Measurements from ENCODE around the gene ANKRD2.

DNA sequence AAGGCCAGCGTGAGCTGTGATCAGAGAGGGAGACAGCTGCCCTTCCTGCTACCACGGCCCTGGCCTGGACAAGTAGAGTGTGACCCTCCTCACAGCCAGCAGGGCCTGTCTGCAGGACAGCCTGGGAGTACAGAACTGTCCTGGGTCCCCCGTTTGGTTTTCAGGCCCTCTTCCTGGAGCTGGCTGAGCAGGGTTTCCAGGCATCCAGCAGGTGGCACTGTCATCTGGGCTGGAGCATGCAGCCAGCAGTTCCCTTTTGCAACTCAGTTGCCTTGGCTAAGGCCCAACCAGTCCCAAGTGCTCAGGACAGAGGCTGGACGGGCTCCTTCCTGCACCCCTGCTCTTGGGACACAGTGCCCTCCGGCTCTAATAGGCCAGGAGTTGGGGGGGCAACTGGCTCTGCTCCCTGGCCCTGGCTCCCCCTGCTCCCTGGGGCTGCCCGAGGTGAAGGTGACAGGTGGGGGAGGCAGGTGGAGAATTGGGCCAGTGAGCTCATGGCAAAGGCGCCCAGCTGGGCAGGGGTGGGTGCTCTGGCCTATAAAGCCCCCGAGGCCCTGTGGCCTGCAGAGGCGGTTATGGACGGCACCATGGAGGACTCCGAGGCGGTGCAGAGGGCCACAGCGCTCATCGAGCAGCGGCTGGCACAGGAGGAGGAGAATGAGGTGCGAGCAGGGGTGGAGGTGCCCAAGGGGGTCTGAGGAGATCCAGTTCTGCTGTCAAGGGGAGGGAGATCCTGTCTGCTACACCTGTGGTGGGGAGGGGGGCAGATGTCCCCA lies at the start of gene ANKRD2:
- TF ChIP-seq, protein P1, sequence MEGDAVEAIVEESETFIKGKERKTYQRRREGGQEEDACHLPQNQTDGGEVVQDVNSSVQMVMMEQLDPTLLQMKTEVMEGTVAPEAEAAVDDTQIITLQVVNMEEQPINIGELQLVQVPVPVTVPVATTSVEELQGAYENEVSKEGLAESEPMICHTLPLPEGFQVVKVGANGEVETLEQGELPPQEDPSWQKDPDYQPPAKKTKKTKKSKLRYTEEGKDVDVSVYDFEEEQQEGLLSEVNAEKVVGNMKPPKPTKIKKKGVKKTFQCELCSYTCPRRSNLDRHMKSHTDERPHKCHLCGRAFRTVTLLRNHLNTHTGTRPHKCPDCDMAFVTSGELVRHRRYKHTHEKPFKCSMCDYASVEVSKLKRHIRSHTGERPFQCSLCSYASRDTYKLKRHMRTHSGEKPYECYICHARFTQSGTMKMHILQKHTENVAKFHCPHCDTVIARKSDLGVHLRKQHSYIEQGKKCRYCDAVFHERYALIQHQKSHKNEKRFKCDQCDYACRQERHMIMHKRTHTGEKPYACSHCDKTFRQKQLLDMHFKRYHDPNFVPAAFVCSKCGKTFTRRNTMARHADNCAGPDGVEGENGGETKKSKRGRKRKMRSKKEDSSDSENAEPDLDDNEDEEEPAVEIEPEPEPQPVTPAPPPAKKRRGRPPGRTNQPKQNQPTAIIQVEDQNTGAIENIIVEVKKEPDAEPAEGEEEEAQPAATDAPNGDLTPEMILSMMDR (IDR thresholded peaks at IDR 0.05; ENCODE audit: borderline replicate concordance, extremely low read depth, low read length, poor library complexity, severe bottlenecking): peak; percentile 94
- TF ChIP-seq EZH2 (IDR thresholded peaks at IDR 0.05; ENCODE audit: borderline replicate concordance, low read depth, low read length, severe bottlenecking): no peak

Measured in DND-41 (cell line).